Activated CD8-positive, alpha-beta memory T cell treated with anti-CD3 and anti-CD28 coated beads for 24 hours (primary cell): ENCODE results near the gene PLET1.
"Not testable (repeated sequence)": the region's sequence is repeated elsewhere in the genome, so short reads cannot be mapped to it uniquely, and the experiment has no call there.

ENCODE experiments used
- DNase-seq: peaks from one replicate; pipeline ENCODE4 v3.0.0-alpha.2; 2020

PLET1 gene

GRCh38 chr11:112206071-112206470, 54.6 kb downstream of the PLET1 start:
- no peak for DNase-seq

GRCh38 chr11:112200252-112200651, 60.4 kb downstream of the PLET1 start:
- no peak for DNase-seq

GRCh38 chr11:112199101-112199500, 61.6 kb downstream of the PLET1 start:
- DNase-seq = not testable (repeated sequence)
